Measurements from ENCODE around the gene BCL6B.

DNA sequence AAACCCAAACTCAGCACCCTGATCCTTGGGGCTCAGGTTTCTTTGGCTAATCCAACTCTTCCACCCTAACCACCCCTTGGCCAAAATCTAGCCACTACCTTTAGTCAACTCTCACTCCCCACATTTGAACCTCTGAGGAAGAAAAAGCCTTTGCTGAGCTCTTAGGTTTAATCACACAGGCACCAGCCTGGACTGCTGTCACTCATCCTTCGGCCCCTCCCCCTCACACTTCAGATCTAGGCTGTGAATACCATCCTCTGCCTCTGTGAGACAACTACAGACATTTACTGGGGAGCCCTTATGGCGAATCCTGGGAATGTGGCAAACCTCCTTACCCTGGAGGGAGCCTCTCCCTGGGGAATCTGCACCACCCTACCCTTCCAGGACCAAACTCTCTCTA, 15.7 kb upstream of the BCL6B start:
- TF ChIP-seq CREM (IDR thresholded peaks at IDR 0.05; ENCODE audit: low read depth), result no peak
- TF ChIP-seq, protein P1, sequence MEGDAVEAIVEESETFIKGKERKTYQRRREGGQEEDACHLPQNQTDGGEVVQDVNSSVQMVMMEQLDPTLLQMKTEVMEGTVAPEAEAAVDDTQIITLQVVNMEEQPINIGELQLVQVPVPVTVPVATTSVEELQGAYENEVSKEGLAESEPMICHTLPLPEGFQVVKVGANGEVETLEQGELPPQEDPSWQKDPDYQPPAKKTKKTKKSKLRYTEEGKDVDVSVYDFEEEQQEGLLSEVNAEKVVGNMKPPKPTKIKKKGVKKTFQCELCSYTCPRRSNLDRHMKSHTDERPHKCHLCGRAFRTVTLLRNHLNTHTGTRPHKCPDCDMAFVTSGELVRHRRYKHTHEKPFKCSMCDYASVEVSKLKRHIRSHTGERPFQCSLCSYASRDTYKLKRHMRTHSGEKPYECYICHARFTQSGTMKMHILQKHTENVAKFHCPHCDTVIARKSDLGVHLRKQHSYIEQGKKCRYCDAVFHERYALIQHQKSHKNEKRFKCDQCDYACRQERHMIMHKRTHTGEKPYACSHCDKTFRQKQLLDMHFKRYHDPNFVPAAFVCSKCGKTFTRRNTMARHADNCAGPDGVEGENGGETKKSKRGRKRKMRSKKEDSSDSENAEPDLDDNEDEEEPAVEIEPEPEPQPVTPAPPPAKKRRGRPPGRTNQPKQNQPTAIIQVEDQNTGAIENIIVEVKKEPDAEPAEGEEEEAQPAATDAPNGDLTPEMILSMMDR (IDR thresholded peaks at IDR 0.05 in 2 of 3, conservative IDR thresholded peaks at IDR 0.05 in 1 of 3; ENCODE audit: control insufficient read depth in 2 of 3, extremely low read depth in 1 of 3, insufficient read depth in 1 of 3, low read depth in 3 of 3, low read length in 3 of 3), result no peak

All from GM12878 (cell line).